NT2/D1 (cell line): ENCODE data around the gene INSC.

ENCODE experiments used
- SUZ12 ChIP-seq: IDR thresholded peaks from 2 replicates; pipeline ENCODE4 v1.6.1; 2011; ENCODE audit not compliant: insufficient read length, insufficient read depth; ENCODE audit errors: extremely low read depth
- YY1 ChIP-seq: IDR thresholded peaks from 2 replicates; pipeline ENCODE4 v1.6.1; 2011; ENCODE audit not compliant: insufficient read length, insufficient read depth
- ZNF274 ChIP-seq: IDR thresholded peaks from 2 replicates; pipeline ENCODE4 v1.6.1; 2011; ENCODE audit warnings: mild to moderate bottlenecking, low read depth, low read length

DNA sequence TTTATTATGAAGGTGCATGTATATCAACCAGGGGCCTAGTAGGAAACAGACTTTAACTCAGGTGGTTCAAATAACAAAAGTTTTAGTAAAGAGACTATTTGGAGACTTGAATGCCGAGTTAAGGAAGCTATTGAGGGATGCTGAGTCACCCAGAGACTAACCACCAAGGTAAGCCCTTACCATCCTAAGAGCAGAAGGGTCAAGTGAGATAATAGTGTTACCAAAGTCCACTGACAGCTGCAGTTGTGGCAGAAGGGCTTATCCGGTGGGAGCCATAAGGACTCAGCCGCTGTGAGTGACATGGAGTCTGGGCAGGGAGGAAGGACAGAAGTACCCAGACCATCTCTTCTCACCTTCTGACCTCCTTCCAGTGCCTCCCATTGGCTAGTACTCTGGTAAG lies 134.0 kb downstream of the INSC start:
- TF ChIP-seq YY1 (no peak), SUZ12 (no peak), ZNF274 (no peak)
